D721Med (cell line): ENCODE results near the gene COG3.

Source experiments
- DNase-seq: peaks from one replicate; pipeline ENCODE4 v3.0.0; 2011; ENCODE audit warnings: low spot score; ENCODE audit not compliant: insufficient read length
- FAIRE-seq: peaks from 2 replicates; lab custom pipeline; 2011; peaks lifted over from hg19 to GRCh38; lab: Jason Lieb, UNC
- TF ChIP-seq, protein P1 (sequence below): IDR thresholded peaks from 2 replicates; pipeline ENCODE4 v1.5.1; 2012; ENCODE audit warnings: mild to moderate bottlenecking, control low read depth; ENCODE audit not compliant: insufficient read depth; ENCODE audit errors: missing control alignments

COG3 gene

GRCh38 chr13:45474584-45475454 is 10.1 kb downstream of the COG3 start:
- DNase-seq, result no peak

GRCh38 chr13:45479661-45480060 is 14.9 kb downstream of the COG3 start:
- TF ChIP-seq, protein P1, sequence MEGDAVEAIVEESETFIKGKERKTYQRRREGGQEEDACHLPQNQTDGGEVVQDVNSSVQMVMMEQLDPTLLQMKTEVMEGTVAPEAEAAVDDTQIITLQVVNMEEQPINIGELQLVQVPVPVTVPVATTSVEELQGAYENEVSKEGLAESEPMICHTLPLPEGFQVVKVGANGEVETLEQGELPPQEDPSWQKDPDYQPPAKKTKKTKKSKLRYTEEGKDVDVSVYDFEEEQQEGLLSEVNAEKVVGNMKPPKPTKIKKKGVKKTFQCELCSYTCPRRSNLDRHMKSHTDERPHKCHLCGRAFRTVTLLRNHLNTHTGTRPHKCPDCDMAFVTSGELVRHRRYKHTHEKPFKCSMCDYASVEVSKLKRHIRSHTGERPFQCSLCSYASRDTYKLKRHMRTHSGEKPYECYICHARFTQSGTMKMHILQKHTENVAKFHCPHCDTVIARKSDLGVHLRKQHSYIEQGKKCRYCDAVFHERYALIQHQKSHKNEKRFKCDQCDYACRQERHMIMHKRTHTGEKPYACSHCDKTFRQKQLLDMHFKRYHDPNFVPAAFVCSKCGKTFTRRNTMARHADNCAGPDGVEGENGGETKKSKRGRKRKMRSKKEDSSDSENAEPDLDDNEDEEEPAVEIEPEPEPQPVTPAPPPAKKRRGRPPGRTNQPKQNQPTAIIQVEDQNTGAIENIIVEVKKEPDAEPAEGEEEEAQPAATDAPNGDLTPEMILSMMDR, result no peak
- peak; percentile 96 for FAIRE-seq
- DNase-seq, result no peak

More at GRCh38 chr13:45474584-45475454, 10.1 kb downstream of the COG3 start:
- TF ChIP-seq, protein P1, result no peak
- FAIRE-seq, result no peak

DNA sequence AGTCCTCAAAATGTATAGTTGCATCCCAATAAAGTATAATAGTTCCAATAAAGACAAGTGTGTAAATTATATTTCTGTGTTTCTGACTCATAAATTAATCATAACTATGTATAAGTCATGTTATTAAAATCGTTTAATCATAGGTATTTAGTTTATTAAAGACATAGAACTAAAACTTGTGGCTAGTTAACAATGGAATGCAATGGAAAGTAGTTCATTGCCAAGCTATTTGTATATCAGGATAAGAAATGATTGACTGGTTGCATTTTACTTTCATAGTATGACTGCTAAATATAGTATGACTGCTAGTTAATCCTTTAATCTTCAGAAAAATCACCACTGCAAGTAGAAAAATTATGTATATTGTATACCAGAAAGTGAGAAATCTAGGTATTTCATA is 16.9 kb downstream of the COG3 start:
- TF ChIP-seq, protein P1, result no peak

GRCh38 chr13:45482571-45483173 is 17.9 kb downstream of the COG3 start:
- FAIRE-seq (no peak), DNase-seq (no peak)
- TF ChIP-seq, protein P1, result no peak

More for the DNA sequence above, 16.9 kb downstream of the COG3 start:
- DNase-seq (no peak), FAIRE-seq (peak; percentile 55)

DNA sequence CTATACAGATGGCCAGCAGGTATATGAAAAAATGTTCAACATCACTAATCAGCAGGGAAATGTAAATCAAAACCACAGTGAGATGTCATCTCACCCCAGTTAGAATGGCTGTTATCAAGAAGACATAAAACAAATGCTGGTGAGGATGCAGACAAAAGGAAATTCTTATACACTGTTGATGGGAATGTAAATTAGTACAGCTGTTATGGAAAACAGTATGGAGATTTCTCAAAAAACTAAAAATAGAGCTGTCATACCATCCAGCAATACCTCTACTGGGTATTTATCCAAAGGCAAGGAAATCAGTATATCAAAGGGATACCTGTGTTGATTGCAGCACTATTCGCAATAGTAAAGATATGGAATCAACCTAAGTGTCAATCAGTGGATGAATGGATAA is 22.9 kb downstream of the COG3 start:
- TF ChIP-seq, protein P1, result no peak
- FAIRE-seq (no peak), DNase-seq (no peak)

GRCh38 chr13:45490068-45490467 is 25.3 kb downstream of the COG3 start:
- TF ChIP-seq, protein P1, result no peak
- no peak for FAIRE-seq
- no peak for DNase-seq
